Measurements from ENCODE around the gene CORO2A.
"Not testable (repeated sequence)": the region's sequence is repeated elsewhere in the genome, so short reads cannot be mapped to it uniquely, and the experiment has no call there.

Gene CORO2A

GRCh38 chr9:98078895-98079294 is 113.5 kb downstream of the CORO2A start:
- in situ Hi-C loops (cut with MboI; ENCODE audit: low sequenced_read_pairs, unreplicated experiment) = no loop called here
- no peak for DNase-seq (ENCODE audit: low spot score)
- no peak for TF ChIP-seq CTCF (IDR thresholded peaks at IDR 0.05; ENCODE audit: borderline replicate concordance, control extremely low read depth, extremely low read depth, insufficient read depth, missing control alignments)

GRCh38 chr9:98076514-98076890 is 115.9 kb downstream of the CORO2A start:
- DNase-seq (ENCODE audit: low spot score); in situ Hi-C loops (cut with MboI; ENCODE audit: low sequenced_read_pairs, unreplicated experiment): not testable (repeated sequence)

- in situ Hi-C loops (cut with MboI; ENCODE audit: low sequenced_read_pairs, unreplicated experiment) = no loop called here
- no peak for DNase-seq (ENCODE audit: low spot score)
- no peak for TF ChIP-seq CTCF (IDR thresholded peaks at IDR 0.05; ENCODE audit: borderline replicate concordance, control extremely low read depth, extremely low read depth, insufficient read depth, missing control alignments)
Observed at GRCh38 chr9:98075332-98075805, 117.1 kb downstream of the CORO2A start.

- TF ChIP-seq CTCF (IDR thresholded peaks at IDR 0.05; ENCODE audit: borderline replicate concordance, control extremely low read depth, extremely low read depth, insufficient read depth, missing control alignments) = peak; percentile 88
- DNase-seq (ENCODE audit: low spot score) = peak; percentile 77
- in situ Hi-C loops (cut with MboI; ENCODE audit: low sequenced_read_pairs, unreplicated experiment) = loop anchor here (5.0 kb wide), 1 partner anchor 183 kb away; the partner anchor contains the start of gene TBC1D2
Observed at GRCh38 chr9:98074115-98074990, 118.1 kb downstream of the CORO2A start.

- peak; percentile 2 for DNase-seq (ENCODE audit: low spot score)
- no peak for TF ChIP-seq CTCF (IDR thresholded peaks at IDR 0.05; ENCODE audit: borderline replicate concordance, control extremely low read depth, extremely low read depth, insufficient read depth, missing control alignments)
- in situ Hi-C loops (cut with MboI; ENCODE audit: low sequenced_read_pairs, unreplicated experiment) = loop anchor here (5.0 kb wide), 1 partner anchor 186 kb away; the partner anchor contains the start of gene TBC1D2
Observed at GRCh38 chr9:98071737-98072136, 120.7 kb downstream of the CORO2A start.

Data from GM13976 (cell line).